ENCODE measurements around the gene MCEE. TPM values are rescaled to one million over a fixed set of nuclear protein-coding genes. Genes with fewer than 3 reads are reported as not detected.

Gene MCEE
- total RNA-seq, 4 donors from 2014 or later = 11.9 to 23.7 (median 19.1) TPM

DNA sequence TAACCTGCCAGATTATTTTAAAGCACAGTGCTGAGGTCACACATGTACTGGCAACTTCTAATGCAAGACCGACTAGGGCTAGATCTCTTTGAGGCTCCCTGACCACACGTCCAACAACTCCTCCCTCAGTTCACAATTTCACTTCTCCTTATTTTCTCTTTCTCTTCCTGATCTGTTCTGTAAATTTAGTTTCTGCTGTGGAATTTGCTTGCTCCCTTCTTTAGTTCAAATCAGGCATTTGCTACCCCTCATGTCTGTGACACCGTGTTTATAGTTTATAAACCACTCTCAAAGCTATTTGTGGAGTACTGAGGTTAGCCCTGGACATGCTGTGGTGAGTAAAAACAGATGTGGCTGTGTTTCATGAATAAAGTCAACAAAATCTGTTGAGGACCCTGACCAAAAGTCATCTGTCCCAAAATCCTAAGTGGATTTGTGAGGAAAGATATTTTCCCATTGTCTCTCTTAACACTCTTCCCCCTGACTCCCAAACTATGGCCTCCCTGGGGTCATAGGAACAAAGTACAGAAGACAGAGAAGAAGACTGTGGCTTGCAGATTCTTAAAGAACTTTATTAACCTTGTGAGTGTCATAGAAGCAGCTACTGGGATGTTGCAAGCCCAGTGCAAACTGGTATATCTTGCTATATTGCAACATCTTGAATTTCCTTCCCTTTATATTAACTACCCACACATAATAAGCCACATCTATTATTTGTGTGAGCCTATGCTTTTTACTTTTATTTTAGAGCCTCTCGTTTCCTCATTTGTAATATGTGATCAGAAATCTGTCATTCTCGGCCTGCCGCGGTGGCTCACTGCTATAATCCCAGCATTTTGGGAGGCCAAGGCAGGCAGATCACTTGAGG lies 65.0 kb downstream of the MCEE start:
- peak overlapping the region in 1 of 4 donors; percentile 39 for H3K27ac ChIP-seq
- H3K4me1 ChIP-seq = peaks cover 0 to 19% (median 10%) of the 10 kb centered on the region in 3 donors
- 54 to 60% methylated on average over 7 of the region's 7 CpGs for WGBS, 2 donors (ENCODE audit: low coverage in 1 of 2)
- peaks cover 20% of the 10 kb centered on the region for H3K27me3 ChIP-seq
- TF ChIP-seq EP300 (IDR thresholded peaks at IDR 0.05) (no peak), POLR2AphosphoS5 (IDR thresholded peaks at IDR 0.05) (no peak), CTCF (IDR thresholded peaks at IDR 0.05) (no peak), POLR2A (IDR thresholded peaks at IDR 0.05) (no peak)
- no peak for ATAC-seq
- H3K4me3 ChIP-seq = no peak overlapping the region
- H3K36me3 ChIP-seq = no peaks in the 10 kb centered on the region
- no peaks in the 10 kb centered on the region for H3K9me3 ChIP-seq

- TF ChIP-seq CTCF (IDR thresholded peaks at IDR 0.05) (no peak), POLR2A (IDR thresholded peaks at IDR 0.05) (no peak), EP300 (IDR thresholded peaks at IDR 0.05) (no peak), POLR2AphosphoS5 (IDR thresholded peaks at IDR 0.05) (no peak)
- ATAC-seq = no peak
- Histone ChIP-seq H3K36me3 (no peaks in the 10 kb centered on the region), H3K4me3 (no peak overlapping the region), H3K27ac (peak overlapping the region in 2 of 4 donors; percentile 11 to 39), H3K27me3 (peaks cover 23% of the 10 kb centered on the region), H3K4me1 (peaks cover 0 to 11% (median 3%) of the 10 kb centered on the region in 3 donors), H3K9me3 (no peaks in the 10 kb centered on the region)
- WGBS, 2 donors (ENCODE audit: low coverage in 1 of 2) = 39 to 64% methylated on average over 7 to 9 of the region's 9 CpGs
Measured at GRCh38 chr2:71064110-71064611, 65.9 kb downstream of the MCEE start.

- H3K4me3 ChIP-seq = no peak overlapping the region
- H3K27ac ChIP-seq = peak overlapping the region in 1 of 4 donors; percentile 1
- no peaks in the 10 kb centered on the region for H3K9me3 ChIP-seq
- 55% methylated on average over 1 of the region's 1 CpG; no CpG with 5 or more reads in 1 of the 2 donors for WGBS, 2 donors (ENCODE audit: low coverage in 1 of 2)
- H3K36me3 ChIP-seq = no peaks in the 10 kb centered on the region
- no peak for ATAC-seq
- no peak for TF ChIP-seq EP300 (IDR thresholded peaks at IDR 0.05)
- no peak for TF ChIP-seq POLR2AphosphoS5 (IDR thresholded peaks at IDR 0.05)
- no peak for TF ChIP-seq POLR2A (IDR thresholded peaks at IDR 0.05)
- no peak for TF ChIP-seq CTCF (IDR thresholded peaks at IDR 0.05)
- H3K27me3 ChIP-seq = peaks cover 28% of the 10 kb centered on the region
- peaks cover 0 to 6% (median 3%) of the 10 kb centered on the region in 3 donors for H3K4me1 ChIP-seq
Measured at GRCh38 chr2:71063216-71063615, 66.8 kb downstream of the MCEE start.

- WGBS, 2 donors (ENCODE audit: low coverage in 1 of 2) = 60% methylated on average over 1 of the region's 3 CpGs; no CpG with 5 or more reads in 1 of the 2 donors
- H3K4me1 ChIP-seq = no peaks in the 10 kb centered on the region
- no peak for TF ChIP-seq POLR2A (IDR thresholded peaks at IDR 0.05)
- TF ChIP-seq CTCF (IDR thresholded peaks at IDR 0.05) = no peak
- no peak for TF ChIP-seq POLR2AphosphoS5 (IDR thresholded peaks at IDR 0.05)
- no peak for TF ChIP-seq EP300 (IDR thresholded peaks at IDR 0.05)
- H3K36me3 ChIP-seq = no peaks in the 10 kb centered on the region
- ATAC-seq = no peak
- H3K9me3 ChIP-seq = no peaks in the 10 kb centered on the region
- peaks cover 32% of the 10 kb centered on the region for H3K27me3 ChIP-seq
- no peak overlapping the region for H3K27ac ChIP-seq
- no peak overlapping the region for H3K4me3 ChIP-seq
Measured at GRCh38 chr2:71060871-71061270, 69.2 kb downstream of the MCEE start.

All from gastroesophageal sphincter (tissue), 4 donors.